SK-N-MC (cell line): ENCODE results near the gene CENPM.
A peak's percentile ranks its signal among the peaks of the same experiment; 100 is the strongest.

ENCODE experiments used
- DNase-seq: peaks from one replicate; pipeline ENCODE4 v3.0.0-alpha.2; 2011; ENCODE audit warnings: low read depth, low spot score
- H3K27ac ChIP-seq: fragments of 200-600 bp; sonication (generic); 2 replicates; pipeline ENCODE4 v1.5.1; 2016; ENCODE audit warnings: mixed run types
- H3K36me3 ChIP-seq: fragments of 200-600 bp; sonication (generic); 2 replicates; pipeline ENCODE4 v1.6.1; 2017; ENCODE audit warnings: antibody characterized with exemption, low read length, mixed read lengths; ENCODE audit not compliant: insufficient read depth
- H3K4me3 ChIP-seq: fragments of 200-600 bp; sonication (generic); 2 replicates; pipeline ENCODE4 v1.5.1; 2016
- H3K9ac ChIP-seq: fragments of 200-600 bp; sonication (generic); 2 replicates; pipeline ENCODE4 v1.8.0; 2017; ENCODE audit warnings: mixed run types, mixed read lengths; ENCODE audit not compliant: insufficient read length
- H3K9me3 ChIP-seq: fragments of 200-600 bp; sonication (generic); 2 replicates; pipeline ENCODE4 v1.6.1; 2017; ENCODE audit warnings: low read depth, mild to moderate bottlenecking, antibody characterized with exemption, low read length, moderate library complexity, mixed read lengths
- EZH2 ChIP-seq: fragments of 200-600 bp; sonication (generic); IDR thresholded peaks from one replicate; pipeline ENCODE4 v1.6.1; 2017; ENCODE audit warnings: antibody characterized with exemption
- FOXP2 ChIP-seq: optimal IDR thresholded peaks from 2 replicates; pipeline ENCODE3; 2011; ENCODE audit warnings: mild to moderate bottlenecking, moderate library complexity; ENCODE audit not compliant: insufficient read depth; ENCODE audit errors: extremely low read length, control extremely low read depth
- POLR2AphosphoS5 ChIP-seq: IDR thresholded peaks from 2 replicates; pipeline ENCODE4 v1.6.1; 2012; ENCODE audit warnings: mild to moderate bottlenecking, low read depth, low read length, borderline replicate concordance

The CENPM gene

DNA sequence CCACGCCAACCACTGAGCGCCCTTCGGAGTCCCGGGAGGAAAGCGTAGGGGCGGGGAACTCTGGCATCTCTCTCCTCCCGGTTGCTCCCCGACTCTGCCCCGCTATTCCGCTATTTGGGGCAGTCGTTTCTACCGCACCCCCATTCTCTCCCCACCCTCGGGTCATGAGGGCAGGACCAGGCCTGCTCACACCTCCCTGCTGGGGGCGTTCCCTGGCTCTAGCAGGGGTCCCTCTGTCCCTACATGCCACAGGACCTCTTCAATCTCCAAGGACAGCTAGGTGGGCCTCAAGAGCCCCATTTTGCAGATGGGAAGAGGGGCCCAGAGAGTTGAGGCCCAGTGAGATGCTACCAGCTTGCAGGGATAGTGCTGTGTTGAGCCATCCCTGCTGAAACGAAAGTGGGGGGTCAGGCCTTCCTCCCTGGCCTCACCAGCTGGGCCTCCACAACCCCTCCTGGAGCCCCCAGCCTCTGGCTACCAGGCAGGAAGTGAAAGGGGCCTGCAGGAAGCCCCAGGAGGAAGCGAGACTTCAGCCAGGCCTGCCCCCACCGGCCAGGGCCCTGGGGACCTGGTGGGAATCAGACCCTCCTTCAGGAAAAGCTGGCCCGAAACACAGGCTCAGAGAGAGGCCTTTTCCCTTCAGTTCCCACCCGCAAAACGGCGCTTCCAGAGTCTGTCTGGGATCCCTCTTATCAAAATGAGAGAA is 26.5 kb downstream of the CENPM start:
- DNase-seq: no peak
- Histone ChIP-seq H3K9ac (no peak overlapping the region), H3K27ac (no peak overlapping the region), H3K36me3 (no peaks in the 10 kb centered on the region), H3K4me3 (no peak overlapping the region), H3K9me3 (no peaks in the 10 kb centered on the region)
- TF ChIP-seq FOXP2 (no peak), EZH2 (no peak), POLR2AphosphoS5 (no peak)

- no peaks in the 10 kb centered on the region for H3K9me3 ChIP-seq
- no peak overlapping the region for H3K9ac ChIP-seq
- H3K36me3 ChIP-seq: no peaks in the 10 kb centered on the region
- TF ChIP-seq POLR2AphosphoS5 (no peak), FOXP2 (no peak), EZH2 (no peak)
- DNase-seq: no peak
- no peak overlapping the region for H3K4me3 ChIP-seq
- no peak overlapping the region for H3K27ac ChIP-seq
These were observed 27.4 kb downstream of the CENPM start for GRCh38 chr22:41919357-41920224.

- H3K27ac ChIP-seq: no peak overlapping the region
- DNase-seq: no peak
- no peak for TF ChIP-seq EZH2
- TF ChIP-seq FOXP2: no peak
- TF ChIP-seq POLR2AphosphoS5: no peak
- H3K36me3 ChIP-seq: no peaks in the 10 kb centered on the region
- H3K9me3 ChIP-seq: no peaks in the 10 kb centered on the region
- no peak overlapping the region for H3K9ac ChIP-seq
- no peak overlapping the region for H3K4me3 ChIP-seq
These were observed 28.8 kb downstream of the CENPM start for GRCh38 chr22:41917903-41918791.

- no peak for DNase-seq
- Histone ChIP-seq H3K27ac (no peak overlapping the region), H3K9me3 (no peaks in the 10 kb centered on the region), H3K36me3 (no peaks in the 10 kb centered on the region), H3K4me3 (no peak overlapping the region), H3K9ac (no peak overlapping the region)
- TF ChIP-seq FOXP2 (no peak), POLR2AphosphoS5 (no peak), EZH2 (no peak)
These were observed 29.5 kb downstream of the CENPM start for GRCh38 chr22:41917375-41917902.

- Histone ChIP-seq H3K9ac (no peak overlapping the region), H3K9me3 (no peaks in the 10 kb centered on the region), H3K4me3 (no peak overlapping the region), H3K27ac (no peak overlapping the region), H3K36me3 (no peaks in the 10 kb centered on the region)
- TF ChIP-seq FOXP2 (no peak), POLR2AphosphoS5 (no peak), EZH2 (no peak)
- DNase-seq: no peak
These were observed 30.1 kb downstream of the CENPM start for GRCh38 chr22:41916745-41917358.

- Histone ChIP-seq H3K36me3 (no peaks in the 10 kb centered on the region), H3K27ac (no peak overlapping the region), H3K4me3 (no peak overlapping the region), H3K9me3 (no peaks in the 10 kb centered on the region), H3K9ac (no peak overlapping the region)
- no peak for DNase-seq
- TF ChIP-seq EZH2: no peak
- TF ChIP-seq POLR2AphosphoS5: no peak
- no peak for TF ChIP-seq FOXP2
These were observed 31.0 kb downstream of the CENPM start for GRCh38 chr22:41915786-41916493.

DNA sequence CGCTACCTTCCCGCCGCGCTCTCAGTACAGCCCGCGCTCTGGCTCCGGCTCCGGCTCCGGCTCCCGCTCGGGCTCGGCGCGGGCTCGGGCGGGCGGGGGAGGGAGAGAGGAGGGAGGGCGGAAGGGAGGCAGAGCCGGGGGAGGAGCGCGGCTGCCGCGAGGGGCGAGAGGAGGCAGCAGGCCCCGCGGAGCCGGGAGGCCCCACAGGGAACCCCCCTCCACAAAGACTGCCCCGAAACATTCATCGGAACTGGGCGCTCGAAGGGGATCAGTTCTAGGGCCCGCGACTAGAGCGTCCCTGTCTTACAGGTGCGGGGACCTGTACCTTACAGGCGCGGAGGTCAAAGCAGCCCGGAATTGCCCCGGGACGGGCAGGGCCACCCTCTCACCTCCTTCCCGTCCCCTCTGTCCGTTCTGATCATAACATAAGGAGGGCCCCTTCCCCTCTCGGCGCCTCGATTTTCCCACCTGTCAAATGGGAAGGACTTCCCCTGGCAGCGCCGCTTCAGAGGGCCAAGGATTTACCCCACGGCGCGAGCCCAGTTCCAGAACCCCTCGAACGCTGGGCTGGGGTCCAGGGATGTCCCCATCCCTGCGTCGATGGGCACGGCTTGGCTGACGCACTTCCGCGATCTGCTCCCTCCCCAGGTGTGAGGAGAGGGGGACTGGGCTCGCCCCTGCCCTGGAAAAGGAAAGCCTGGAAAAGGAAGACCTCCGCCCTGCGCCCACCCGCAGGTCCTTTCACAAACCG is 31.7 kb downstream of the CENPM start, which contains the start of gene SHISA8:
Gene SHISA8, minus strand, starts transcription at position 40 of the 751 bp plus-strand sequence. CDS start 407 bp downstream, outside the sequence.
- Histone ChIP-seq H3K9ac (no peak within 1 kb of the TSS), H3K27ac (no peak within 1 kb of the TSS), H3K36me3 (no peaks in the 10 kb centered on the region), H3K4me3 (peak within 1 kb of the TSS; percentile 69), H3K9me3 (no peaks in the 10 kb centered on the region)
- TF ChIP-seq EZH2 (no peak), POLR2AphosphoS5 (no peak), FOXP2 (no peak)
- DNase-seq: no peak
